Panc1 (cell line): Measurements from ENCODE around the gene MOG. TPM values are rescaled to one million over a fixed set of nuclear protein-coding genes. Genes with fewer than 3 reads are reported as not detected.

Experiments used
- ATAC-seq: fragments of 200-7000 bp; cut with Tn5 transposase; 2 replicates; pipeline ENCODE4 v1.9.1; 2020; ENCODE audit warnings: mild to moderate bottlenecking, moderate library complexity
- BruUV-seq: library from RNA; stranded (reverse); fragments of 400-500 nt; replicated peaks from 2 replicates; lab custom pipeline; 2021; lab: Mats Ljungman, UMichigan
- CTCF ChIA-PET: fragments of 300-600 bp; sonication (Branson Sonifier 250); formaldehyde crosslinking; loops from one replicate; lab custom pipeline; 2022; ENCODE audit warnings: antibody characterized with exemption; lab: Charles Lee
- POLR2A ChIA-PET: fragments of 300-600 bp; sonication (Branson Sonifier 250); formaldehyde crosslinking; loops from one replicate; lab custom pipeline; 2022; ENCODE audit warnings: antibody characterized with exemption; lab: Charles Lee
- DNase-seq: peaks from one replicate; pipeline ENCODE4 v3.0.0-alpha.2; 2010; ENCODE audit warnings: low read depth, low spot score
- H3K27ac ChIP-seq: 2 replicates; pipeline ENCODE4 v1.5.1; 2011; ENCODE audit warnings: mild to moderate bottlenecking, low read length, inconsistent platforms
- H3K27me3 ChIP-seq: fragments of 200-500 bp; sonication (Bioruptor generic); 2 replicates; pipeline ENCODE4 v1.6.0; 2014; ENCODE audit warnings: low read length, inconsistent platforms; ENCODE audit not compliant: control insufficient read depth, insufficient read depth
- H3K36me3 ChIP-seq: fragments of 200-500 bp; sonication (Bioruptor generic); 2 replicates; pipeline ENCODE4 v1.5.1; 2014; ENCODE audit warnings: inconsistent platforms, mild to moderate bottlenecking, low read length, moderate library complexity; ENCODE audit not compliant: control insufficient read depth, insufficient read depth
- H3K4me1 ChIP-seq: 2 replicates; pipeline ENCODE4 v1.5.1; 2011; ENCODE audit warnings: inconsistent platforms, mild to moderate bottlenecking, low read length, moderate library complexity; ENCODE audit not compliant: control insufficient read depth, insufficient read depth
- H3K4me3 ChIP-seq, 2 experiments: 2 replicates each; pipeline ENCODE4 v1.5.1; 2011 to 2012; ENCODE audit warnings: low read depth in 2 of 2, low read length in 2 of 2, mild to moderate bottlenecking in 2 of 2, inconsistent platforms in 1 of 2, moderate library complexity in 1 of 2
- H3K9me3 ChIP-seq: fragments of 200-500 bp; sonication (Bioruptor generic); 2 replicates; pipeline ENCODE4 v1.5.1; 2014; ENCODE audit warnings: low read depth, mild to moderate bottlenecking, inconsistent platforms, low read length, moderate library complexity; ENCODE audit not compliant: control insufficient read depth, insufficient read depth
- POLR2AphosphoS5 ChIP-seq: IDR thresholded peaks from 2 replicates; pipeline ENCODE4 v1.6.1; 2012; ENCODE audit warnings: mild to moderate bottlenecking, low read depth, low read length, moderate library complexity
- REST ChIP-seq, 2 experiments: IDR thresholded peaks; 2 replicates each; pipeline ENCODE4 v1.6.1; 2011 to 2012; ENCODE audit warnings: low read depth in 2 of 2, control low read depth in 1 of 2, low read length in 1 of 2, mild to moderate bottlenecking in 1 of 2, moderate library complexity in 1 of 2; ENCODE audit not compliant: insufficient read depth in 1 of 2
- SIN3A ChIP-seq: IDR thresholded peaks from 2 replicates; pipeline ENCODE4 v1.6.1; 2012; ENCODE audit warnings: low read depth, mild to moderate bottlenecking, low read length, moderate library complexity, borderline replicate concordance; ENCODE audit not compliant: insufficient read depth
- TCF7L2 ChIP-seq: IDR thresholded peaks from 2 replicates; pipeline ENCODE4 v1.6.1; 2011; ENCODE audit warnings: mild to moderate bottlenecking, low read depth, low read length, inconsistent platforms
- in situ Hi-C: cut with HindIII; loops from 2 replicates; pipeline ENCODE4 v1.10.0; 2016; ENCODE audit warnings: low sequenced_read_pairs, low pct_unique_long_range_greater_than_20kb
- intact Hi-C: fragments of 100-400 bp; cut with micrococcal nuclease; formaldehyde crosslinking; loops from one replicate; pipeline ENCODE4 v1.10.0; 2022; ENCODE audit not compliant: unreplicated experiment
- total RNA-seq: library from RNA; stranded (reverse); gene quantifications from one replicate; pipeline ENCODE4 v1.2.1, GENCODE V29; 2021; ENCODE audit not compliant: unreplicated experiment
- TF ChIP-seq, protein P1 (sequence below): fragments of 450-650 bp; IDR thresholded peaks from 2 replicates; pipeline ENCODE4 v1.5.1; 2017; ENCODE audit warnings: mild to moderate bottlenecking

The MOG gene
- total RNA-seq, 1 experiment from 2014 or later, result not detected

- Histone ChIP-seq H3K4me1 (no peaks in the 10 kb centered on the region), H3K36me3 (no peaks in the 10 kb centered on the region), H3K9me3 (no peaks in the 10 kb centered on the region), H3K4me3 (no peak overlapping the region), H3K27me3 (no peaks in the 10 kb centered on the region), H3K27ac (no peak overlapping the region)
- intact Hi-C loops, result no loop called here
- BruUV-seq, result no TSS peak
- DNase-seq (no peak), ATAC-seq (no peak)
- in situ Hi-C loops, result no loop called here
- no peak for TF ChIP-seq REST (IDR thresholded peaks at IDR 0.05; ENCODE audit: insufficient read depth in 1 of 2, low read depth in 2 of 2, low read length in 1 of 2)
- no peak for TF ChIP-seq SIN3A
- TF ChIP-seq TCF7L2, result no peak
- TF ChIP-seq, protein P1, sequence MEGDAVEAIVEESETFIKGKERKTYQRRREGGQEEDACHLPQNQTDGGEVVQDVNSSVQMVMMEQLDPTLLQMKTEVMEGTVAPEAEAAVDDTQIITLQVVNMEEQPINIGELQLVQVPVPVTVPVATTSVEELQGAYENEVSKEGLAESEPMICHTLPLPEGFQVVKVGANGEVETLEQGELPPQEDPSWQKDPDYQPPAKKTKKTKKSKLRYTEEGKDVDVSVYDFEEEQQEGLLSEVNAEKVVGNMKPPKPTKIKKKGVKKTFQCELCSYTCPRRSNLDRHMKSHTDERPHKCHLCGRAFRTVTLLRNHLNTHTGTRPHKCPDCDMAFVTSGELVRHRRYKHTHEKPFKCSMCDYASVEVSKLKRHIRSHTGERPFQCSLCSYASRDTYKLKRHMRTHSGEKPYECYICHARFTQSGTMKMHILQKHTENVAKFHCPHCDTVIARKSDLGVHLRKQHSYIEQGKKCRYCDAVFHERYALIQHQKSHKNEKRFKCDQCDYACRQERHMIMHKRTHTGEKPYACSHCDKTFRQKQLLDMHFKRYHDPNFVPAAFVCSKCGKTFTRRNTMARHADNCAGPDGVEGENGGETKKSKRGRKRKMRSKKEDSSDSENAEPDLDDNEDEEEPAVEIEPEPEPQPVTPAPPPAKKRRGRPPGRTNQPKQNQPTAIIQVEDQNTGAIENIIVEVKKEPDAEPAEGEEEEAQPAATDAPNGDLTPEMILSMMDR, result no peak
- no peak for TF ChIP-seq POLR2AphosphoS5
- POLR2A ChIA-PET, result interaction anchor here (0.7 kb wide), 1 partner anchor 413 kb away, joined by 3 read pairs; no protein-coding TSS in a partner anchor
- CTCF ChIA-PET, result interaction anchor here (1.1 kb wide), 1 partner anchor 25 kb away, joined by 3 read pairs; no protein-coding TSS in a partner anchor
Observed at GRCh38 chr6:29676981-29677601, 20.2 kb downstream of the MOG start.

GRCh38 chr6:29678114-29678513 lies 21.2 kb downstream of the MOG start:
- no peak for DNase-seq
- H3K27ac ChIP-seq, result no peak overlapping the region
- no peak overlapping the region for H3K4me3 ChIP-seq
- no peaks in the 10 kb centered on the region for H3K36me3 ChIP-seq
- no TSS peak for BruUV-seq
- CTCF ChIA-PET, result no interaction called here
- intact Hi-C loops (no loop called here), in situ Hi-C loops (no loop called here)
- no peaks in the 10 kb centered on the region for H3K27me3 ChIP-seq
- TF ChIP-seq TCF7L2 (no peak), REST (IDR thresholded peaks at IDR 0.05; ENCODE audit: insufficient read depth in 1 of 2, low read depth in 2 of 2, low read length in 1 of 2) (no peak), POLR2AphosphoS5 (no peak)
- no peak for ATAC-seq
- POLR2A ChIA-PET, result no interaction called here
- no peaks in the 10 kb centered on the region for H3K9me3 ChIP-seq
- no peaks in the 10 kb centered on the region for H3K4me1 ChIP-seq
